GM18508 (cell line): Measurements from ENCODE around the gene BCAR3.
"Not testable (repeated sequence)": the region's sequence is repeated elsewhere in the genome, so short reads cannot be mapped to it uniquely, and the experiment has no call there.

Experiments
- ATAC-seq: cut with Tn5 transposase; IDR thresholded peaks from one replicate; pipeline ENCODE4 v1.9.1; 2021; ENCODE audit warnings: moderate number of reproducible peaks; ENCODE audit not compliant: insufficient read depth, unreplicated experiment

BCAR3 gene

DNA sequence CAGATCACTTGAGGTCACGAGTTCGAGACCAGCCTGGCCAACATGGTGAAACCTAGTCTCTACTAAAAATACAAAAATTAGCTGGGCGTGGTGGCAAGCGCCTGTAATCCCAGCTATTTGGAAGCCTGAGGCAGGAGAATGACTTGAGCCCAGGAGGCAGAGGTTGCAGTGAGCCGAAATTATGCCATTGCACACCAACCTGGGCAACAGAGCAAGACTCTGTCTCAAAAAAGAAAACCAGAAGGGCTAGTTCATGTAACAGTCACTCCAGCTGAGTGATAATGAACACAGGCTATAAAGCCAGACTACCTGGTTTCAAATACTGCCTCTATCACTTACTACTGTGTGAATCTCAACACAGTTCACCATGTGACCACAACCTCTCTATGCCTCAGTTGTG is 31.5 kb downstream of the BCAR3 start:
- not testable (repeated sequence) for ATAC-seq

DNA sequence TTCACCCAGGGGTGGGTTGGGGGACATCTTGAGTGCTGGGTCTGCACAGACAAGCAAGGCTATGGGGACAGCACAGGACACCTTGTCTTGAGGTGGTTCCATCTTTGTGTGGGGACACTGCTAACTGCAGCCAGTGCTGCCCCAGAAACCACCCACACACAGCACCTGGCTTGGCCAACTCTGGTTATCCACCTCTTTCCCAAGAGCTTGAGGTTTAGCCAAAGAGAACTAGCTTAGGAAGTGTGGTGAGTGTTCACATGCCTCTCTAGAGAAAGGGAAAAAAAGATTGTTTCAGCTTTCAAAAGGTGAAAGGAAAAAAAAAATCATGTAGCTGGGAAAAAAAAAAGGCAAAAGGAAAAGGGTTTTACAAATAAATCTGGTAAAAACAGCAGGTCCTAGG is 32.4 kb downstream of the BCAR3 start:
- ATAC-seq: no peak

DNA sequence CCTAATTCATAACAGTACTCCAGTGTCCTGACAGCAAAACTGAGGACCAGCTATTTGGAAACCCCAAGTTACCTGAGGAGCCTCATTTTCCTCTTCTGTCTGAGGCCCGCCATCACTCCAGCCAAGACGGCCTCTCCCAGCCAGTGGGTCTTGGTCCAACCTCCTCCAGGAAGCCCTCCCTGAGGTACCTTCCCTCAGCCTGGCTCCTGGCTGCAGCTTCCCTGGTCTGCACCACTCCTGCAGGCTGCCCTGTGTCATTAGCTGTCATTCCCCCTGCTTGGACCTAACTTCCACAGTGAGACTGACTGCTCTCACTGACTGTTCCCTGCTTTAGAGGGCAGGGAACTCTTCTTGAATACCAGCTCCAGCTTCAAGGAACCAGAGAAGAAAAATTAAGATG is 33.0 kb downstream of the BCAR3 start:
- no peak for ATAC-seq

DNA sequence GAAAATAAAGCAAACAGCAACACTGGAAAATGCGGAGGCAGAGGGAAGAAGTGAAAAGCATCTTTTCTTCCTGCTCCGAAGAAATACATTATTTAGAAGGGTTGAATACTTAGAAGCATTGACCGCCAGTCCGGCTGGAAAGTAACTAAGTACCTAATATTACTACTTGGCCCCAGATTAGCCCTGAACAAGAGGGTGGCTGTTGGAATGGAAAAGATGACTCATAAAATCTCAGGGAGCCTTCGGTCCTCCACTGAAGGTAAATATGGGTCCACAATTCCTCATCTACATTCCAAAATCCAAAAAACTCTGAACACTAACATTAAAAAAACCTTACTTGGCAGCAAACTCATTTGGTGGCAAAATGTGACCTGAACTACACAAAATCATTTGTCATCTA is 40.1 kb downstream of the BCAR3 start:
- ATAC-seq: no peak

DNA sequence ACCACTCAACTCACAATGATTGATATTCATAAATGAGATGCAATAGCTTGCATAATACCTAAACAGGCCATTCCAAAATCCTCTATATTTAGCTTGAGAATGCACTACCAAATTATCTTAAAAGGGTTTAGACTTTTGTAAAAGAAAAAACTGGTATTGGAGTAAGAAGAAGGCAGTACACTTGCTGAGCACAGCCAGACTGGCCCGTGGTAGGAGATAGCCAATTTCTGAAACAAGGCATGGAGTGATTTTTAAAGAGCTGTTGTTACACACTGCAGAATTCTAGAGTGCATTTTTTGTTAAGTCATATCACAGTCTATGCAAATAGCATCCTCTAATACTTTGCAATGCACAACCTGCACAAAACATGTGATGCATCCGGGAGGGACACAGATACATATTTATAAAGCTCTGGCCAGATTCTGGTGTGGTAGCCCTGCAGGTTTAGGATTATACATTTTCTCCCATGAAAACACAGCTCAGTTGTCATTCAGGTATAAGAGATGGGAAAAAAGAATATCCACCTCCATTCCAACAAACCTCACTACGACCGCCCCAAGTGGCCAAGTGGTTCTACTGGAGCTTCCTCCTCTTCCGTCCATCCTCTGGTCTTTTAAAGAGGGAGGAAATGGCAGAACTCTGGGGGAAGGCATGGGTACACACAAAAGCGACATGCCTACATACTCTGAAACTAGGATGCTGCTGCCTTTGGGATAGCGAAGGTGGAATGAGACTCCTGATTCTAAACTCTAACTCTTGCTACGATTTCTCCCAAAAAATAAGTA is 40.8 kb downstream of the BCAR3 start:
- no peak for ATAC-seq

DNA sequence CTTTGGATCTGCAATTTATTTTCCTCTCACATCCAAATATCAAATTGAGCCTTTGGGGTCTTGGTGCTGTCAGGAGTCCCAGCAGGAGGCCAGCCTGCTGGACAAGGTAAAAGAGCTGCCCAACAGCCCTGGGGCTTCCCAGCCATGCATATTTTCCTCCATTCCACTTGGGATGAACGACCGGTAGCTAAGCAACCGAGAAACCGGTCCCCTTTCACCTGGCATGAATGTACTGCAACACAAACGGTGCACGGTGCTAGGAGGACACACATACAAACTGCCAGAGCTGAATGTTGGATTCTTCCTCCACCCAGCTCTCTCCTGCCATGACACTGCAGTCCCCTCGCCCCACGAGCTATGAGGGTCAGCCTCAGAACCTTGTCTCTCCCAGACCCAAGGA is 42.7 kb downstream of the BCAR3 start:
- ATAC-seq: no peak

DNA sequence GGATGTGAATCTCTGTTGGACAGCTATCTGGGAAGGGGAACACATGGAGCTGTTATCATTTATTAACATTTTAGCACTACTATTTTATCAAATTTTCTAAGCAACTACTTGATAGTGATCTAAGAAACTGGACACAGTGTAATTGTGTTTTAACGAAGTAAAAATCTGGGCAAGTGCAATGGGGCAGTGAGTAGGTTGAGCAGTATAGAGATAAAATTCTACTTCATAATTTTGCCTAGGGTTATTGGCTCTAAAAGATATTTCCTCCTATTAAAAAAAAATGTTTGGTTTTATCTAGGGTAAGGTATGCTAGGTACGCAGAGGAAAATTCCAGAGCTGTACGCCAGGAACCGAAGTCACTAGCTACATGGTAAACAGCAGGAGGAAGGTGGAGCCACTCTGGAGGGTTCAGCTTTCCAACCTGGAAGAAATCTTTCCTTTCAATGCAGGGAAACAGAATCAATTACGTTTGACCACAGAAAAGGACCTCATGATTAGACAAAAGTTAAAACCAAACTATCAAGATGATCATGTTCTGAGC is 43.3 kb downstream of the BCAR3 start:
- ATAC-seq: no peak

DNA sequence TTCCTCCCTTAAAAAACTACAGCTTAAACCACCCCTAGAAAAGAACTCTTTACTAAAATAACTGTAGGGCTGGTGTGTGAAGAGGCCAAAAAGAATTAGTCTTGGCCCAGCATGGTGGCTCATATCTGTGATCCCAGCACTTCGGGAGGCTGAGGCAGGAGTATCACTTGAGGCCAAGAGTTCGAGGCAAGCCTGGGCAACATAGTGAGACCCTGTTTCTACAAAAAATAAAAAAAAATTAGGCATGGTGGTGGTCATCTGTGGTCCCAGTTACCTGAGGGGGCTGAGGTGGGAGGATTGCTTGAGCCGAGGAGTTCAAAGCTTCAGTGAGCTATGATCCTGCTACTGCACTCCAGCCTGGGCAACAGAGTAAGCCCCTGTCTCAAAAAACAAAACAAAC is 44.9 kb downstream of the BCAR3 start:
- ATAC-seq: no peak

DNA sequence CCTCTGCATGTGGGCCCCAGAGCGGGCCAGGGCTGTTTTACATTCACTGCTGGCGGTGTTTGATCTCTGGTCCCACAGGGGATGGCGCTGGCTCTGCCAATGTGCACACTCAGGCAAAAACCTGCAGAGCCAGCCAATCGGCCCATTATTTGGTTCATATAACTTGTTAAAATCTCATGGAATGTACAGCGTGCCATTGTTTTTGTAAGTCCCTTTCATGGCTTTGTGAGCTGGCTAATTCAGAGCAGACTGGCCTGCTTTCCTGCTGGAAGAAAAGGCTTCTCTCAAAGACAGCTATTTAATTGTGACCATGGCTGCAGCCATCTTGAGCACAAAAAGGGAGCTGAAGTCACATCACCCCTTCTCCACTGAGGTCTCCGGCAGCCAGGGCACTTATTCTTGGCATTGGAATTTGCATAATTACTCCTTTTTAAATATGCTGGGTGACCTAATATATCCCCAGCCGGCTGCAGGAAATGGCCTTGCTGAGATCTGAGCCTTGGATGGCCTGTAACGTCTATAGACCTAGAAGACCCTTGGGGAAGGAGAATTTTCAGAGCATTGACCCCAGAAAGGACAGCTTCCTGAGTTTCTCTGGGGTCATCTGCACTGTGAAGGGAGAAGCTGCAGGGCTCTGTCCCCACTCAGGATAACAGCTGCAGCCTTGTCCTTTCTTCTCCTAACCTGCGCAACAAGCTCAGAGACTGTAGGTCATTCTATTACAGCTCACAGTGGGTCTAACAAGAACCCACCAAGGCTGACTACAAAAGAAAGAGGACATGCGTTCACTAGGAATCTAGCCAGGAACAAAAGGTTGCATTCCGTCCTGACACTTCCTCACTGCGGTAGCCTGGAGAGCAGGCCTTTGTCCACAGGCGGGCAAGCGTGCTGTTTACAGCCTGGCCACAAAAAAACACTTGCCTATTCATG is 45.8 kb downstream of the BCAR3 start:
- ATAC-seq: no peak

DNA sequence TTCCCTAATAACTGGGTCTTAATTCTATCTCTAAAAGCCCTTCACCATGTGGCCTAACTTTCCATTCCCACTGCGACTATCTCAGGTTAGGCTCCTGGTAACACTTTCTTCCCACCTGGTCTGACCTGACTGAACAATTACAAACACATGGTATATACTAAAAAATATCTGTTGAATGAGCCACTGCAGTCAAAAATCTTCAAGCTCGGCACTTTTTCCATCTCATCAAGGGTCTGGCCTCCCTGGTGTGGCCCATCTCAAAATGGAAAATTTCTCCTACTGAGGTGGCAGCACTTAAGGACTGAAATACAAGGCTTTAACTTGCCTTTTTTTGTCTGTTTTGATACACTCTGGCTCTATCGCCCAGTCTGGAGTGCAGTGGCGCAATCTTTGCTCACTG is 48.3 kb downstream of the BCAR3 start:
- no peak for ATAC-seq

DNA sequence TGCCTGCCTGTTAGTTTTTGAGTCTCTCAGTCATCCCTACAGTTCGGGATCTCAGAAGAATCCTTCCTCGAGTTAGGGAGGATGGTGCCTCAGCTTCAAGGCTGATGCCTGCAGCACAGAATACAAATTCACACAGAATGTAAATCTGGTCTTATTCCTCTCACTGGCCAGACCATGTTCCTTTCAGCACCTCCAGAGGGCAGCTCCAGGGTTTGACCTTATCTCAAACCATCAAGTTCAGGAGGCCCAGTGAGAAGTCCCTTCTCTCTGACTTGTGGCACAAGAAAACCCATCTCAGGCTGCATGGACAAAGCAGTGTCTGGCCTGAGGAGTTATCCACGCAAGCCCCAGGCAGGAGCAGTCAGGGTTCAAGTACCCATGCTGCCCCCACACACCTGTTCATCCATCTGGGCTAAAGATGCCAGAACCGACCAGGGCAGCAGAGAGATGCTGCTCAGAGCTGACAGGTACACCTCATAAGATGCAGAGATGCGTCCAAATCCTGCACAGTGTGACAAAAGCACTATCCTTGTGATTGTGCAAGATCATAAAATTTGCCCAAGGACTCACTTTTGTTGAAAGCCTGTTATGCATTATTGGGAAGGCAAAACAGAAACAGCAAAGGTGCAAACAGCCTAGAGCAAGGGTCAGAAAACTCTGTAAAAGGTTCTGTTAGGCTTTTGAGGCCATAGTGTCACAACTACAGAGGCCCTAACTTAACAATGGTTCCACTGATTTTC is 49.8 kb downstream of the BCAR3 start:
- no peak for ATAC-seq

DNA sequence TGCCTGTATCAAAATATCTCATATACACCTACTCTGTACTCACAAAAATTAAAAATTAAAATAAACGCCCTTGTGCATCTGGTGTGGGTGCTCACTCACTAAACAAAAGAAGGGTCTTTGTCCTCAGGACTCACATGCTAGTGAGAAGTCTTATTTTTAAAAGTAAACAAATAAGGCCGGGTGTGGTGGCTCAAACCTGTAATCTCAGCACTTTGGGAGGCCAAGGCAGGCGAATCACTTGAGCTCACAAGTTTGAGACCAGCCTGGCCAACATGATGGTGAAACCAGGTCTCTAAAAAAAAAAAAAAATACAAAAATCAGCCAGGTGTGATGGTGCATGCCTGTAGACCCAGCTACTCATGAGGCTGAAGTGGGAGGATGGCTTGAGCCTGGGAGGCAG is 51.5 kb downstream of the BCAR3 start:
- no peak for ATAC-seq

DNA sequence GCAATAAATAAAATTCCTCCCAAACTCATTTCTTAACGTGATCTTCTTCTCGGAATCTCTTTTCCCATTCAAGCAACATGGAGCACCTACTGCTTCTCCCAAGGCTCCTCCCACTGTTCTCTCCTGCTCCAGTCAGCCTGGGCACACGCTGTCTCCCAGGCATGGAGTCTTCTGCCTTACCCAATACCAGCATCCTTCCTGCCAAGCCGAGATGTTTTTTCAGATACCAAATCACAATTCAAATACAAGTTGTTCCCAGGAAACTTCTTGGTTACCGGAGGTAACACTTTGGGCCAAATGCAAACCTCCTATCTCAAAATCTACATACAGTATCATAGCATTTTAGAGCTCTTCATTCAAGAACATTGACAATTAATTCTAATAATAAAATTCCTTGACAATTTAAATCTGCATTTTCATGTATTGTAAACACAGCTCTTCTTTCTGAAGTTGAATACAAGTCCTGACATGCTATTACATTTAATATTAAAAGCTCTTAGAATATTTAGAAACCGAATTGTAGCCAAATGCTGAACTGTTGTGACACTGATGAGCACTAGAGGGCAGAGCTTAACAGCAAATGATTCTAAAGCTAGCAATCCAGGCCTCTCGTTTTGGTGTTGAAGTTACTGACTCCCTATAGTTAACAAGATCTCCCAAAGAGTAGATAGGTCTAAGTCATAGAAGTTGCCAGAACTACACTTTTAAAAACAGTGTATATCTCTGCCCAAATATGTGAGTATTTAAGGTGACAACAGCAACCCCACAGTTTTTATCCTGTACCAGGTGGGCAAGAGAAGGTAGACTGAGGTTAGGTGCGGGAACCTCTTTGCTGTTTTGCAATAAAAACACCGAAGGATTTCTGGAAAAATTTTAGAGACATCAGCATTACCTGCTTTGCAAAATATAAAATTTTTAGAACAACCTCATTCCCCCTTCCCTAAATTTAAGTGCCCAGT is 52.3 kb downstream of the BCAR3 start:
- no peak for ATAC-seq

DNA sequence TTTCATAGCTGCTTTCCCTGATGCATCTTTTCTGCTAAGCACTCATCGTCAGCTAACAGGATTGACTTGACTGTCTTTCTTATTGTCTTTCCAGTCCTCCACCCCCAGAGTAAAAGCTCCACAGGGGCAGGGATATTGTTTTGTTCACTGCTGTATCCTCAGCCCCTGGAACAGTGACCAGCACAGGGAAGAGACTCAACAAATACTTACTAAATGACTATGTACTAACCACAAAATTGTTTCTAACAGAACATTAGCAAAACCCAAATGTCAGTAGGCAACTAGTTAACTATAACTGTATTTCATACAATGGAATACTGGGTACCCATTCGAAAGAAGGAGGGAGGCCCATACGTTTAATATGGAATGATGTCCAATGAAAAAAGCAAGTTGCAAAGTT is 53.0 kb downstream of the BCAR3 start:
- no peak for ATAC-seq

DNA sequence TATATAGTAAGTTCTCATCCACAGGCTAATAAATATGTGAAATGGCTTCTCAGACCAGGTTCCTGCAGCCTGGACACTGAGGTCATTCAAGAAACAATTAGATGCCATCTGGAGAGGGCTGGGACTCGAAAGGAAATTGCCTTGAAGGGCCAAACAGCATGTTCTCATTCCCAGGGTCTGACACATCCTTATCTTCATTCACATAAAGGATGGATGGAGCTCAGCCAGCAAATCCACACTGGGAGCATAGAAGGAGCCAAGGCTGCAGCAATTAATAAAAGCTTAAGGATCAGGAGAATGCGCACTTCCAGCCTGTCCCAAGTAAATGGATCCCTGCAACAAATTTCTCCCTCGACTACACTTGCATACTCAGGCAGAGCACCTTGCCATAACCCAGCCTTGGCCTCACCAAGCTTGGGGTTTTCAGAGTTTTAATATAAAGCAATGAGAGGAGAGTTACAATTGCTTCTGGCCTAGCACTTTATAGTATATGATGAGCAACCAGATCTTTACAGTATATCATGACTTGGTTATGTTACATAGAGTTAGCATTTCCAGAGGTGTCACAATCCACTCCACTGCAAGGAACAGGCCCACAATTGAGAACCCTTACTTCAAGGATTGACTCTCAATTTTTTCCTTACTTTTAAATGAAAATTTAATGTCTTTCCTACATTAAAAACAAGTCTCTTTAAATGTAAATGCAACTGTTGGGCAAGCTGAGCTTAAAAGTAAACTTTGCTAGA is 55.9 kb downstream of the BCAR3 start:
- no peak for ATAC-seq

DNA sequence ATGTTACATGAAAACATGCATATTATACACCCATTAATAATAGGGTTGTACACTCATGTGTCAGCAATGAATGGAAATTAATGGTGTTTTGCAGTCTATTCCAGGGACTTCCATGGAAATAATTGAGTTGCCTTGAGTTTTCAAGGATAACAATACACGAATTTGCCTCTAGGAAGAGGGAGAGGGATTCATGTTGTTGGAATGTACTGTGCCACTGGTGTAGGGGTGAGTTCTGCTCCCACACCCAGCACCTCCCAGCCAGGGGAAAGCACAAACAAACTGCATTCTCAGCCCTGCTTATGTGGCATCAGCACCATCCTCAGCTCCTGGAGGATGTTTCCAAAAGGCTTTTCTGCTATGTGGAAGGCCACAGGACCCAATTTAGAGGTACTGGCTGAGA is 57.8 kb downstream of the BCAR3 start:
- ATAC-seq: no peak

DNA sequence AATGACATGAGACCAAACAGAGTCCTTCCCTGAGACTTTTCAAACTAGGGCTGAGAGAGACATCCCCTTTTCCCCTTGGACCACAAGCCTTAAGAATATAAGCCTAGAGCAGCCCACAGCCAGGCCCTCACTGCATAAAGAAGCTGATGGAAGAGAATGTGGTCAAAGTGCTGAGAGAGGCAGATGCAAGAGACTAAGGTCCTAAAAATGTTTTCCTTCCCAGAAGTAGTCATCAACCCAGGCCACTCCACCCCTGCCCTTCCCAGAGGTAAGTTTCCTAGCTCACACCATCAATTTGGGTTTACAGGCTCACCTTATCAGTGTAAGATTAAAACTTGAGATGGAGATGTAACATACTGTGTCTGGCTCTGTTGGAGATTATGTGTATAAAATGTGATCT is 58.2 kb downstream of the BCAR3 start:
- ATAC-seq: no peak

DNA sequence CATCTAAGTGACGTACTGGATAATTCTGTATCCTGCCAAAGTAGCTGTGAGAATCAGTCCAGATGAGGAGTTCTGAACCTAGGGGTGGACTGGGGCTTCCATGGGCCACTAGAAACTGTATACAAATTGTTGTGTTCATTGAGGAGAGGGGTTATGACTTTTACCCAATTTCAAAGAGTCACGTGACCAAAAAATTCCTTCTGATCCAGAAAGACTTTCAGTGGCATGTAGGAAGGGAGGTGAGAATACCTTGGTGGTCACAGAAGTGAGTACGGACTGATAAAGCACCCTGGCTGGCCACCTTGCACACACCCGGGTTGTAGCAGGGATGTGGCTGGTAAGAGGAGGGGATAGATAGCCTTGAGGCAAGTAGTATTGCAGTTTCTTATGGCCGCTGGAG is 60.4 kb downstream of the BCAR3 start:
- ATAC-seq: no peak

DNA sequence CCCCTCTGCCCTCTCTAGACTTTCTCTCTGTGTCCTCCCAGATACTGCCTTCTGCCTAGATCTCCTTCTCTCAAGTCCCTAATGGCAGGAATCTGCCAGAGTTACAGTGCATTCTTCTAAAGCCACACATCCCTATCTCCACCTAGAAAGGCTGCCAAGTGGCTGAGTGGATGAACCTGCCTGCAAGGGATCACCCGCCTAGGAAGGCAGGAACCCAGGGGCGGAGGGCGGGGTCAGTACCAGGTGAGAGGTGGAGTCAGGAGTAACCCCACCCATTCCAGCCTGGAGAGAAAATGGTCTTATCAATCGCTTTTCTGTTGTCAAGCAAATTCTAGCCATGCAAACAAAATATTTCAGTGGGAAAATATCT is 60.8 kb downstream of the BCAR3 start:
- ATAC-seq: no peak
